A549 (cell line): ENCODE results near the gene SPOCK2. TPM values are rescaled to one million over a fixed set of nuclear protein-coding genes. Genes with fewer than 3 reads are reported as not detected.

Source experiments
- ATAC-seq, 2 experiments: fragments of 200-7000 bp in 1 of 2; fragments of >200 bp in 1 of 2; cut with Nextera tagmentation in 1 of 2; cut with Tn5 transposase in 1 of 2; 3 replicates each; pipeline versions ENCODE4 v1.8.0 to v1.9.1; 2018 to 2020; ENCODE audit warnings: mild to moderate bottlenecking in 1 of 2, moderate library complexity in 1 of 2
- CTCF ChIA-PET: fragments of 300-600 bp; sonication (Branson Sonifier 250); formaldehyde crosslinking; extraction: SDS; loops from one replicate; lab custom pipeline; 2021; ENCODE audit warnings: antibody characterized with exemption, inconsistent platforms; lab: Yijun Ruan, JAX
- POLR2A ChIA-PET: fragments of 350-600 bp; formaldehyde crosslinking; extraction: SDS; loops from one replicate; lab custom pipeline; 2021; ENCODE audit warnings: antibody characterized with exemption, inconsistent platforms; lab: Yijun Ruan, JAX
- DNase-seq, 2 experiments: peaks; one replicate each; pipeline versions ENCODE4 v3.0.0 to v3.0.0-alpha.2; 2011 to 2016; ENCODE audit warnings: low read depth in 1 of 2, low spot score in 1 of 2
- FAIRE-seq: peaks from 2 replicates; lab custom pipeline; 2011; peaks lifted over from hg19 to GRCh38; lab: Jason Lieb, UNC
- H3K27ac ChIP-seq, 2 experiments: fragments of >200 bp; sonication (Bioruptor Twin); formaldehyde crosslinking; 3 replicates each; pipeline ENCODE4 v1.5.1; 2016 to 2017
- H3K4me1 ChIP-seq: fragments of >200 bp; sonication (Bioruptor Twin); formaldehyde crosslinking; 3 replicates; pipeline ENCODE4 v1.6.1; 2016
- H3K4me2 ChIP-seq: fragments of >200 bp; sonication (Bioruptor Twin); formaldehyde crosslinking; 3 replicates; pipeline ENCODE4 v1.6.1; 2016
- H3K4me3 ChIP-seq: fragments of >200 bp; sonication (Bioruptor Twin); formaldehyde crosslinking; 3 replicates; pipeline ENCODE4 v1.5.1; 2016
- H3K9me3 ChIP-seq: fragments of >200 bp; sonication (Bioruptor Twin); formaldehyde crosslinking; 3 replicates; pipeline ENCODE4 v1.6.1; 2016
- CEBPB ChIP-seq, 2 experiments: fragments of >200 bp in 1 of 2; sonication (Bioruptor Twin) in 1 of 2; formaldehyde crosslinking in 1 of 2; IDR thresholded peaks; 2 replicates each; pipeline ENCODE4 v1.6.1; 2012 to 2016
- CHD2 ChIP-seq: fragments of 150-350 bp; IDR thresholded peaks from 2 replicates; pipeline ENCODE4 v1.6.1; 2014; ENCODE audit warnings: low read length; ENCODE audit not compliant: partially characterized antibody
- CHD4 ChIP-seq: fragments of 200-600 bp; sonication (generic); IDR thresholded peaks from 2 replicates; pipeline ENCODE4 v1.6.1; 2016; ENCODE audit warnings: antibody characterized with exemption, mild to moderate bottlenecking, borderline replicate concordance
- ELK1 ChIP-seq: fragments of 150-350 bp; IDR thresholded peaks from 2 replicates; pipeline ENCODE4 v1.6.1; 2014; ENCODE audit warnings: low read depth, mild to moderate bottlenecking, low read length
- GATA3 ChIP-seq: IDR thresholded peaks from 2 replicates; pipeline ENCODE4 v1.6.1; 2012; ENCODE audit warnings: borderline replicate concordance
- HEYL ChIP-seq: fragments of 250-450 bp; sonication (Bioruptor Pico); IDR thresholded peaks from 2 replicates; pipeline ENCODE4 v1.8.0; 2021; ENCODE audit warnings: mild to moderate bottlenecking, moderate library complexity
- HMGXB4 ChIP-seq: fragments of 250-450 bp; sonication (Bioruptor Pico); IDR thresholded peaks from 2 replicates; pipeline ENCODE4 v1.5.0; 2021; ENCODE audit warnings: mild to moderate bottlenecking, moderate library complexity, borderline replicate concordance
- HOXA7 ChIP-seq: fragments of 250-450 bp; sonication (Bioruptor Pico); IDR thresholded peaks from 2 replicates; pipeline ENCODE4 v1.5.0; 2020; ENCODE audit warnings: mild to moderate bottlenecking, moderate library complexity
- JUN ChIP-seq, 2 experiments: fragments of >200 bp; sonication (Bioruptor Twin); formaldehyde crosslinking; IDR thresholded peaks; 2 replicates in 1 of 2; 3 replicates in 1 of 2; pipeline ENCODE4 v1.6.1; 2016 to 2017
- KDM1A ChIP-seq: fragments of 200-600 bp; sonication (generic); IDR thresholded peaks from 2 replicates; pipeline ENCODE4 v1.6.1; 2016; ENCODE audit warnings: low read depth, mild to moderate bottlenecking
- KDM5A ChIP-seq: fragments of 200-600 bp; sonication (generic); IDR thresholded peaks from 2 replicates; pipeline ENCODE4 v1.6.1; 2016; ENCODE audit warnings: antibody characterized with exemption, mild to moderate bottlenecking
- MAX ChIP-seq: IDR thresholded peaks from 2 replicates; pipeline ENCODE4 v1.6.1; 2012
- MAZ ChIP-seq: fragments of 150-350 bp; IDR thresholded peaks from 2 replicates; pipeline ENCODE4 v1.6.1; 2014; ENCODE audit warnings: antibody characterized with exemption, low read depth, low read length, borderline replicate concordance
- NFE2L2 ChIP-seq: fragments of 150-350 bp; conservative IDR thresholded peaks from 2 replicates; pipeline ENCODE4 v1.6.1; 2014; ENCODE audit warnings: low read length
- NPAS2 ChIP-seq: fragments of 250-450 bp; sonication (Bioruptor Pico); IDR thresholded peaks from 2 replicates; pipeline ENCODE4 v1.8.0; 2022; ENCODE audit warnings: mild to moderate bottlenecking, moderate library complexity, borderline replicate concordance
- NR3C1 ChIP-seq: fragments of >200 bp; sonication (Bioruptor Twin); formaldehyde crosslinking; IDR thresholded peaks from 3 replicates; pipeline ENCODE4 v1.6.1; 2017
- POLR2AphosphoS2 ChIP-seq: conservative IDR thresholded peaks from 2 replicates; pipeline ENCODE4 v1.6.1; 2012; ENCODE audit warnings: low read length, improper control_type of control experiment, inconsistent platforms
- RARB ChIP-seq: fragments of 250-450 bp; sonication (Bioruptor Pico); IDR thresholded peaks from 2 replicates; pipeline ENCODE4 v1.8.0; 2021; ENCODE audit warnings: mild to moderate bottlenecking, moderate library complexity
- RFX5 ChIP-seq: fragments of 450-650 bp; IDR thresholded peaks from 2 replicates; pipeline ENCODE4 v1.7.1; 2014; ENCODE audit warnings: antibody characterized with exemption, mild to moderate bottlenecking, moderate library complexity
- SMC3 ChIP-seq: fragments of >200 bp; sonication (Bioruptor Twin); formaldehyde crosslinking; IDR thresholded peaks from 3 replicates; pipeline ENCODE4 v1.6.1; 2018; ENCODE audit warnings: inconsistent platforms
- ZNF302 ChIP-seq: fragments of 250-450 bp; sonication (Bioruptor Pico); IDR thresholded peaks from 2 replicates; pipeline ENCODE4 v1.9.0; 2021; ENCODE audit warnings: inconsistent platforms, mild to moderate bottlenecking, moderate library complexity
- WGBS: methylation state at CpG from one replicate; pipeline ENCODE4 v1.1.6; 2017; ENCODE audit errors: missing lambda C conversion rate; 5-methylcytosine and 5-hydroxymethylcytosine counted together
- polyA plus RNA-seq, 4 experiments: library from polyadenylated mRNA; depleted of rRNA in 3 of 4; stranded (reverse); fragments of >200 nt; fragmentation: RNase III in 1 of 4; extraction: RNeasy Plus Mini Kit Qiagen cat#74134 plus additional on column Dnase treatment in 1 of 4; gene quantifications; 2 replicates in 3 of 4; 3 replicates in 1 of 4; pipeline ENCODE4 v1.2.3, GENCODE V29; 2011 to 2017
- TF ChIP-seq, protein P1 (sequence below): fragments of 250-450 bp; sonication (Bioruptor Pico); IDR thresholded peaks from 2 replicates; pipeline ENCODE4 v1.5.0; 2020; ENCODE audit warnings: low read depth, mild to moderate bottlenecking, moderate library complexity
- TF ChIP-seq, protein P2 (sequence below): fragments of 200-600 bp; sonication (generic); IDR thresholded peaks from 2 replicates; pipeline ENCODE4 v1.6.1; 2016; ENCODE audit warnings: antibody characterized with exemption, mild to moderate bottlenecking, moderate library complexity

Gene SPOCK2
- polyA plus RNA-seq, 2 of the 4 experiments (the other 2 are of a cell fraction), result 0.52 to 0.67 TPM

- Histone ChIP-seq H3K27ac (0 out of 6 replicates have a peak overlapping the region, but pooled peaks of 1 of the 2 experiments have one; percentile 13), H3K4me2 (no peak overlapping the region), H3K9me3 (no peaks in the 10 kb centered on the region), H3K4me3 (no peak overlapping the region), H3K4me1 (peaks cover 14% of the 10 kb centered on the region)
- DNase-seq (no peak), ATAC-seq (no peak), FAIRE-seq (no peak)
- POLR2A ChIA-PET, result no interaction called here
- TF ChIP-seq, protein P1, sequence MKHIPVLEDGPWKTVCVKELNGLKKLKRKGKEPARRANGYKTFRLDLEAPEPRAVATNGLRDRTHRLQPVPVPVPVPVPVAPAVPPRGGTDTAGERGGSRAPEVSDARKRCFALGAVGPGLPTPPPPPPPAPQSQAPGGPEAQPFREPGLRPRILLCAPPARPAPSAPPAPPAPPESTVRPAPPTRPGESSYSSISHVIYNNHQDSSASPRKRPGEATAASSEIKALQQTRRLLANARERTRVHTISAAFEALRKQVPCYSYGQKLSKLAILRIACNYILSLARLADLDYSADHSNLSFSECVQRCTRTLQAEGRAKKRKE (CRISPR knock-in tag), result no peak
- TF ChIP-seq NR3C1 (no peak), KDM5A (no peak), NPAS2 (CRISPR knock-in tag) (no peak), HOXA7 (CRISPR knock-in tag) (no peak), CHD2 (no peak), ELK1 (no peak), ZNF302 (CRISPR knock-in tag) (no peak), JUN (IDR thresholded peaks at IDR 0.05) (no peak), MAZ (no peak)
- 77% methylated on average over 1 of the region's 1 CpG for WGBS
- CTCF ChIA-PET, result no interaction called here
Observed at GRCh38 chr10:72085864-72086465, 2.4 kb downstream of the SPOCK2 start.

DNA sequence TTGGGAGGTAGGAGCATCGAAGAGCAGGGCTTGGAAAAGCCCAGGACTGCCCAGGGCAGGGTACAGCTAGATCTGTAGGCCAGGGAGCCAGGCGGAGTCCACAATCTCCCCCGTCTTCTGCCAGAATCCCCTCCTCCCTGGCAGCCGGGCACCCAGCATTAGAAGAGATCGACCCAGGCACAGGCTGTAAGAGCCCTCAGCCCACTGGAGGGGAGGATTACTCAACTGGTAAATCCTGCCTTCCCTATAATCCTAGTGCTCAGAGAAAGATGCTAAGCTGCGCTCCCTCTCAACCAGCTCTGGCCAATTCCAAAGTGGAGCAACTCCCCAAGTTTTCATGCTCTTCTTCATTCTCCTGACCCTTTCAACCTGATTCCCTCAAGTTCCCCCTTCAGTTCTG, 3.2 kb downstream of the SPOCK2 start:
- ChIA-PET POLR2A (no interaction called here), CTCF (interaction anchor here (0.9 kb wide), 1 partner anchor 253 kb away, joined by 4 read pairs; no protein-coding TSS in a partner anchor)
- Histone ChIP-seq H3K9me3 (no peaks in the 10 kb centered on the region), H3K4me3 (no peak overlapping the region), H3K4me2 (no peak overlapping the region), H3K4me1 (peaks cover 22% of the 10 kb centered on the region), H3K27ac (no peak overlapping the region)
- TF ChIP-seq ELK1, result no peak
- no peak for TF ChIP-seq POLR2AphosphoS2
- no peak for TF ChIP-seq CEBPB (IDR thresholded peaks at IDR 0.05)
- TF ChIP-seq NFE2L2, result no peak
- TF ChIP-seq KDM1A, result no peak
- TF ChIP-seq RFX5, result no peak
- TF ChIP-seq SMC3, result no peak
- no peak for TF ChIP-seq GATA3
- no peak for TF ChIP-seq HEYL (CRISPR knock-in tag)
- TF ChIP-seq HMGXB4 (CRISPR knock-in tag), result no peak
- TF ChIP-seq RARB, result no peak
- no peak for TF ChIP-seq MAX
- TF ChIP-seq NR3C1, result no peak
- no peak for TF ChIP-seq CHD4
- TF ChIP-seq, protein P2, sequence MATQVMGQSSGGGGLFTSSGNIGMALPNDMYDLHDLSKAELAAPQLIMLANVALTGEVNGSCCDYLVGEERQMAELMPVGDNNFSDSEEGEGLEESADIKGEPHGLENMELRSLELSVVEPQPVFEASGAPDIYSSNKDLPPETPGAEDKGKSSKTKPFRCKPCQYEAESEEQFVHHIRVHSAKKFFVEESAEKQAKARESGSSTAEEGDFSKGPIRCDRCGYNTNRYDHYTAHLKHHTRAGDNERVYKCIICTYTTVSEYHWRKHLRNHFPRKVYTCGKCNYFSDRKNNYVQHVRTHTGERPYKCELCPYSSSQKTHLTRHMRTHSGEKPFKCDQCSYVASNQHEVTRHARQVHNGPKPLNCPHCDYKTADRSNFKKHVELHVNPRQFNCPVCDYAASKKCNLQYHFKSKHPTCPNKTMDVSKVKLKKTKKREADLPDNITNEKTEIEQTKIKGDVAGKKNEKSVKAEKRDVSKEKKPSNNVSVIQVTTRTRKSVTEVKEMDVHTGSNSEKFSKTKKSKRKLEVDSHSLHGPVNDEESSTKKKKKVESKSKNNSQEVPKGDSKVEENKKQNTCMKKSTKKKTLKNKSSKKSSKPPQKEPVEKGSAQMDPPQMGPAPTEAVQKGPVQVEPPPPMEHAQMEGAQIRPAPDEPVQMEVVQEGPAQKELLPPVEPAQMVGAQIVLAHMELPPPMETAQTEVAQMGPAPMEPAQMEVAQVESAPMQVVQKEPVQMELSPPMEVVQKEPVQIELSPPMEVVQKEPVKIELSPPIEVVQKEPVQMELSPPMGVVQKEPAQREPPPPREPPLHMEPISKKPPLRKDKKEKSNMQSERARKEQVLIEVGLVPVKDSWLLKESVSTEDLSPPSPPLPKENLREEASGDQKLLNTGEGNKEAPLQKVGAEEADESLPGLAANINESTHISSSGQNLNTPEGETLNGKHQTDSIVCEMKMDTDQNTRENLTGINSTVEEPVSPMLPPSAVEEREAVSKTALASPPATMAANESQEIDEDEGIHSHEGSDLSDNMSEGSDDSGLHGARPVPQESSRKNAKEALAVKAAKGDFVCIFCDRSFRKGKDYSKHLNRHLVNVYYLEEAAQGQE, result no peak
- FAIRE-seq (no peak), ATAC-seq (no peak), DNase-seq (no peak)
- WGBS, result 82% methylated on average over 6 of the region's 6 CpGs
